ENCODE results near the gene EPS8L3.

DNA sequence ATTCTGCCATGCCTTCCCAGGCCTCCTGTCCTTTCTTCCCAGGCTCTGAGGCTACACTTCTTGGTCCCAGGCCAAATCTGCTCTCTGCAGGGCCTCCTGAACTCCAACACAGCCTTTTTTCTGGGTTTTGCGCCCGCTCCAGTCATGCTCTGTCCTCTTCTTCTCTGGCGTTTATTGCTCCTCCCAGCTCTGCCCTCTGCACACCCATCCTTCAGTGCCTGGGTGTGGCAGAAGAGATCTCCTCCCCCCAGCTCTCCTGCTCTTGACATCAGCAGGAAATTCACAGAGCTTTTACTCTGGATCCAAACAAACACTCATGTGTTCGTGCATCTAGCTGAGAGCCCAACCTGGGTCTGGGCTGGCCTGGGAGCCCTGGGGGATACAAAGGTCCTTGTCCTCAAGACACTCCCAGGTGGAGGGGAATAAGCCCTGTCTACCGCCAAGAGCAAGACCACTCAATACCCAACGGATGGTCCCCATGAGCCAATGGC lies 22.9 kb upstream of the EPS8L3 start:
- TF ChIP-seq CTCF (IDR thresholded peaks at IDR 0.05), result no peak
- TF ChIP-seq POLR2A (IDR thresholded peaks at IDR 0.05), result no peak
- no peak for TF ChIP-seq POLR2AphosphoS5 (IDR thresholded peaks at IDR 0.05)

Data from sigmoid colon (tissue), 4 donors.